ENCODE data around the gene TMPRSS5.

- TF ChIP-seq CTCF (optimal IDR thresholded peaks at IDR 0.05 in 1 of 3, IDR thresholded peaks at IDR 0.05 in 1 of 3, conservative IDR thresholded peaks at IDR 0.05 in 1 of 3; ENCODE audit: extremely low read depth in 1 of 3, insufficient read depth in 2 of 3, low read length in 3 of 3) (no peak), EZH2 (IDR thresholded peaks at IDR 0.05; ENCODE audit: low read length) (no peak)
These were observed 61.5 kb downstream of the TMPRSS5 start for GRCh38 chr11:113644605-113645004.

Measured in keratinocyte (primary cell).